WI38 (cell line): Measurements from ENCODE around the gene SEPTIN1.

ENCODE experiments used
- H3K4me3 ChIP-seq: 2 replicates; pipeline ENCODE4 v1.5.1; 2011; ENCODE audit warnings: low read depth, mild to moderate bottlenecking, control low read depth, low read length
- CTCF ChIP-seq: IDR thresholded peaks from 2 replicates; pipeline ENCODE4 v1.5.1; 2012; ENCODE audit warnings: low read depth, mild to moderate bottlenecking, control low read depth, low read length

Gene SEPTIN1

GRCh38 chr16:30383521-30383920, 1.2 kb upstream of the SEPTIN1 start:
- no peak overlapping the region for H3K4me3 ChIP-seq
- TF ChIP-seq CTCF, result no peak

DNA sequence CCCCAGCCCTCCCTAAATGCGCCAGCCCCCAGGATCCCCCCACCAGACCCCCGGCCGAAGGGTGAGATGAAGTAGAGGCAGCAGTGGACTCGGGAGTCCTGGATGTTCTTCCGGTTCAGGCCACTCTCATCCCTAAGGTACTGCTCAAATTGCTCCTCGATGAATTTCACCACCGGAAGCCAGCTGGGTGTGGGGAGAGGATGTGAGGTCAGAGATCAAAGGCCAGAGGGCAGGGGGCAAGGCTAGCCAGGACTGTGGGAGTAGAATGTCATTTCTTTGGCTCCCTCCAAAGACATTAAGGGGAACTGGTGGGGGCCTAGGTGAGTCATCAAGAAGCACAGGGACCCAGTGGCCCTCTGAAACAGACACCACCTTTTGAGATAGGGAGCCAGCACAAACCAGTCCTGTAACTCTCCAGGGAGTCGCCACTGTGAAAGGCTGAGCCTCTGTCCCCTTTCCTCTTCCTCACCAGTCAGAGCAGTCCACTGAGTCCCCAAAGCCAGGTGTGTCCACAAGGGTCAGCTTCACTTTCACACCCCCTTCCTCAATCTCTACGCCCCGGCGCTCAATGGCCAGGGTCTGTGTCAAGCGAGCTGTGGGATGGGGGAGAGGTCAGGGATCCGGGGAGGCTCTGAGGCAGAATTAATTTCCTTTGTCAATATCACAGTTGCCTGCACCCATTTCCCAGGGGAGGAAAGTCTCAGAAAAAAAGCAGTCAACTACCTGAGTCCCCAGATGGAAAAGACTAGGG, 895 bp downstream of the SEPTIN1 start:
- no peak overlapping the region for H3K4me3 ChIP-seq
- TF ChIP-seq CTCF, result no peak

DNA sequence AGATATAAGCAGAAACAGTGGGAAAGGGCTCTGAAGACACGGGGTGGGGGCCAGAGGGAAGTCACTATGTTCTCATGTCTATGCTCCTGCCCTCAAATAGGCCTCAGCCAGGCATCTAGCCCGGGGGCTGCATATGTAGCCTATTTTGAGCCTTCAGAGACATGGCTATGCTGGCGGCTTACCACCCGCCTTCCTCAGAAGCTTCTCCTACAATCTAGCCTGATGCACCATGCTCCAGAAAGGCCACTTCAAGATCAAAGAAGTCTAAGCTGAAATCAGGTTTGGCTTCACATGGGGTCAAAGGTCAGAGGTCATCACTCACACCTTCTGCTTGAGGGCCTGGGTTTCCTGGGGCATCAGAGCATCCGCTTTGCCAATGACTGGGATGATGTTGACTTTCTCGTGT, 1.6 kb downstream of the SEPTIN1 start:
- no peak for TF ChIP-seq CTCF
- no peak overlapping the region for H3K4me3 ChIP-seq

- H3K4me3 ChIP-seq, result no peak overlapping the region
- TF ChIP-seq CTCF, result no peak
Observed at GRCh38 chr16:30380072-30380802, 2.1 kb downstream of the SEPTIN1 start.

DNA sequence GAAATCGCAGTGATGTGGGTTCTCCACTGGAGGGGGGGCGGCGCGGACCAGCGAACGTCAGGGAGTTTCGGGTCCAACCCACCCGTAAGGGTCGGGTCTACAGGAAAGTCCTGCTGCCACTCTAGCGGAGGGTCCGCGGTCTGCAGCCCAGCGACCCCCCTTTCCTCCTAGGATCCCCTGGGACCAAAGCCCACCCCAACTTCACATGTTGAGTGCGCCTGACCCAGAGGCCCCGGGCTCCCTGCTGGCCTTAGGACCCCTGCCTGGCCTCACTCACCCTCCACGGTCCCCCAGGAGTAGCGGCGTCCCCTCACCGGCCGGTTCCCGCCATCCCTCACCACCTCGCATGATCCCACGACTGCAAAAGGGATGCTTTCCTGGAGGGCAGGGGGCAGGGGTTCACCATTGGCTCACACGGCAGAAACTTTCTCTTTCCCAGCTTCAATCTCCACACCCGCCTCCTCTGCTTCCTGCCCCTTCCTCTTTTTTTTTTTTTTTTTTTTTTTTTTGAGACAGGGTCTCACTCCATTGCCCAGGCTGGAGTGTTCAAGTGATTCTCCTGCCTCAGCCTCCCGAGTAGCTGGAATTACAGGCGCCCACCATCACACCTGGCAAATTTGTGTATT, 3.1 kb downstream of the SEPTIN1 start:
- no peak for TF ChIP-seq CTCF
- peak overlapping the region; percentile 76 for H3K4me3 ChIP-seq

DNA sequence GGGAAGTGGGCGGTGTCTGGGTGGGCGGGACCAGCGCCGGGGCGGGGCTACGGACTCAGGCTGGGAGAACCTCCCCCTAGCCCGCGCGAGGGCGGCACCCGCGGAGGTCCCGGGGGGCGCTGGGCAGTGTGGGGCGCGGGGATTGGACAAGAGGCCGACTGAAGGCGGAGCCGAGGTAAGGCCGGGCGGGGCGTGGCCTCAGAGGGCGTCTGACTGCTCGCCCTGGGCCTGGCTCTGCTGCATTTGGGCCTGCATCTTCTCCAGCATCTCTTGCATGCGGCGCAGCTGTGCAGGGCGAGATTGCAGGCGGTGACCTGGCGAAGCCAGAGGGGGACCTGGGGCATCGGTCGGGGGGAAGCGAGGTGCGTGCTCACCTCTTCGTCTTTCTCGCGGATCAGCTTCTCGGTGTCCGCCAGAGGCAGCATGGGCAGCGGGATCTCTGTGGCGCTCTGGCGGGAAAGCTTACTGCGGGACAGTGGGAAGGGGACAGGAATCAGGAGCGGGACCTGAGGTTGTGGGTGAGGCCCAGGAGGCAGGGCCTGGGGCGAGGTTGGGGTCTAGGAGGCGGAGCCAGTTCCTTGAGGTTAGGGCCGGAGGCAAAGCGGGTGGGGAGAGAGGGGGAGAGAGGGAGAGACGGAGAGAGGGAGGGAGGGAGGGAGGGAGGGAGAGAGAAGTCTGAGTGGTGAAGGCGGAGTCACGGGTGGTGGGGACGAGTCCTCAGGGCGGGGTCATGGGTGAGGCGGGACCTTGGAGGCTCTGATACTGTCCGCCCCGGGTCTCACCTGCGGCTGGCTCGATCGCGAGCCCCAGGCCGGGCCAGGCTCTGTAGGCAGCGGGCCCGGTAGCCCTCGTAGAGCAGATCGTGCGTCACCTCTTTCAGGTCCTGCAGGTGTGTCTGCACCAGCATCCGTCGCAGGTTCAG, 3.9 kb downstream of the SEPTIN1 start:
- peak overlapping the region; percentile 76 for H3K4me3 ChIP-seq

More for the DNA sequence above, 3.9 kb downstream of the SEPTIN1 start:
- no peak for TF ChIP-seq CTCF
